Trophoblast cell (in vitro differentiated cells and primary cell): ENCODE measurements around the gene PLAC8L1.
"Not testable (repeated sequence)": the region's sequence is repeated elsewhere in the genome, so short reads cannot be mapped to it uniquely, and the experiment has no call there.

Source experiments
- DNase-seq, 2 donors: peaks; one replicate each; pipeline ENCODE4 v3.0.0-alpha.2; 2016
- H2AFZ ChIP-seq: 2 replicates; pipeline ENCODE4 v1.6.1; 2013; ENCODE audit warnings: low read length, moderate library complexity, mild to moderate bottlenecking; ENCODE audit not compliant: insufficient read depth, poor library complexity
- H2AK5ac ChIP-seq: 2 replicates; pipeline ENCODE4 v1.6.1; 2013; ENCODE audit warnings: mild to moderate bottlenecking, low read length
- H2BK120ac ChIP-seq: 2 replicates; pipeline ENCODE4 v1.6.1; 2013; ENCODE audit warnings: low read length, mild to moderate bottlenecking, moderate library complexity; ENCODE audit not compliant: insufficient read depth, poor library complexity
- H2BK12ac ChIP-seq: 2 replicates; pipeline ENCODE4 v1.6.1; 2013; ENCODE audit warnings: mild to moderate bottlenecking, low read length, moderate library complexity
- H2BK5ac ChIP-seq: 2 replicates; pipeline ENCODE4 v1.6.1; 2013; ENCODE audit warnings: low read length, low read depth, moderate library complexity, mild to moderate bottlenecking; ENCODE audit not compliant: poor library complexity
- H3K14ac ChIP-seq: 2 replicates; pipeline ENCODE4 v1.6.1; 2013; ENCODE audit warnings: mild to moderate bottlenecking, low read length
- H3K18ac ChIP-seq: 2 replicates; pipeline ENCODE4 v1.6.1; 2013; ENCODE audit warnings: mild to moderate bottlenecking, low read length
- H3K23ac ChIP-seq: 2 replicates; pipeline ENCODE4 v1.6.1; 2013; ENCODE audit warnings: low read length
- H3K27ac ChIP-seq: 2 replicates; pipeline ENCODE4 v1.5.1; 2013; ENCODE audit warnings: low read depth, mild to moderate bottlenecking, inconsistent platforms, low read length, moderate library complexity
- H3K27me3 ChIP-seq: 2 replicates; pipeline ENCODE4 v1.6.1; 2013; ENCODE audit warnings: inconsistent platforms, mild to moderate bottlenecking, low read length, moderate library complexity; ENCODE audit not compliant: insufficient read depth
- H3K36me3 ChIP-seq, 2 experiments: 1 replicate in 1 of 2; 2 replicates in 1 of 2; pipeline ENCODE4 v1.6.1; 2013; ENCODE audit warnings: low read length in 2 of 2, mild to moderate bottlenecking in 2 of 2, moderate library complexity in 1 of 2; ENCODE audit not compliant: insufficient read depth in 2 of 2, control insufficient read depth in 1 of 2
- H3K4ac ChIP-seq: 2 replicates; pipeline ENCODE4 v1.6.1; 2013; ENCODE audit warnings: low read depth, mild to moderate bottlenecking, low read length, moderate library complexity
- H3K4me1 ChIP-seq, 2 experiments: 1 replicate in 1 of 2; 2 replicates in 1 of 2; pipeline ENCODE4 v1.6.1; 2013; ENCODE audit warnings: low read length in 2 of 2, mild to moderate bottlenecking in 2 of 2, moderate library complexity in 1 of 2; ENCODE audit not compliant: insufficient read depth in 2 of 2, control insufficient read depth in 1 of 2
- H3K4me2 ChIP-seq: 2 replicates; pipeline ENCODE4 v1.6.1; 2013; ENCODE audit warnings: inconsistent platforms, mild to moderate bottlenecking, low read length, moderate library complexity
- H3K4me3 ChIP-seq: 2 replicates; pipeline ENCODE4 v1.5.1; 2013; ENCODE audit warnings: mild to moderate bottlenecking, low read depth, low read length, inconsistent platforms
- H3K79me1 ChIP-seq: one replicate; pipeline ENCODE4 v1.6.1; 2013; ENCODE audit warnings: low read length
- H3K79me2 ChIP-seq: 2 replicates; pipeline ENCODE4 v1.6.1; 2013; ENCODE audit warnings: low read length, mild to moderate bottlenecking; ENCODE audit not compliant: control insufficient read depth, insufficient read depth, poor library complexity
- H3K9ac ChIP-seq: 2 replicates; pipeline ENCODE4 v1.6.1; 2013; ENCODE audit warnings: mild to moderate bottlenecking, low read length
- H3K9me3 ChIP-seq: 2 replicates; pipeline ENCODE4 v1.6.1; 2013; ENCODE audit warnings: low read depth, mild to moderate bottlenecking, control low read depth, inconsistent platforms, low read length; ENCODE audit not compliant: insufficient read depth
- H4K12ac ChIP-seq: 2 replicates; pipeline ENCODE4 v1.6.1; 2013; ENCODE audit warnings: low read depth, mild to moderate bottlenecking, low read length, moderate library complexity
- H4K8ac ChIP-seq: 2 replicates; pipeline ENCODE4 v1.6.1; 2013; ENCODE audit warnings: low read depth, mild to moderate bottlenecking, low read length, moderate library complexity
- H4K91ac ChIP-seq: one replicate; pipeline ENCODE4 v1.6.1; 2013; ENCODE audit warnings: low read depth, mild to moderate bottlenecking, low read length, moderate library complexity
- WGBS: extraction: QIAGEN DNeasy Blood & Tissue Kit; methylation state at CpG from one replicate; pipeline ENCODE4 v1.1.7; 2013; ENCODE audit warnings: missing lambda C conversion rate; ENCODE audit not compliant: insufficient read length, insufficient coverage; ENCODE audit errors: extremely low coverage; 5-methylcytosine and 5-hydroxymethylcytosine counted together

The PLAC8L1 gene

DNA sequence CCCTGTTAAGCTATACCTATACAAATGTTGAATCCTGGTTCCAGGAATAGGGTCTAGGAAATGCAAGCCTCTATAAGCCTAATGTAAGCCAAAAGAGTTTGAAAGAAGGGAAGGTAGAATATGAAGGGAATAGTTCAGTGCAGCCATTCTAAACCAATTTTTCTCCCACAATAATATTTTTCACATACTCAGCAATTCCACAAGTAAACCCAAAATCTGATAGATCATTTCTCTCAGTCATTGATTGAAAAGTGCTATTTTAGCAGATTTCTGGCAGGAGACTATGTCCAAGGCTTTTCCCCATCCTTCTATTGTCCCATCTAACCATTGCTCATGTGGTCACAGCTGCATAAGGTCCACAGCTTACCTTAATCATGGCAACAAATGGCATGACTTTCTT is 20.7 kb upstream of the PLAC8L1 start:
- Histone ChIP-seq H3K4ac (no peak overlapping the region), H3K4me3 (no peak overlapping the region), H3K23ac (no peak overlapping the region), H3K14ac (no peak overlapping the region), H3K27ac (no peak overlapping the region), H2AFZ (no peak overlapping the region), H4K8ac (no peak overlapping the region), H2BK12ac (no peak overlapping the region), H3K9me3 (no peaks in the 10 kb centered on the region), H3K79me2 (no peaks in the 10 kb centered on the region), H3K4me2 (no peak overlapping the region), H3K27me3 (no peaks in the 10 kb centered on the region), H2AK5ac (no peak overlapping the region), H3K36me3 (peaks cover 0 to 10% of the 10 kb centered on the region in 2 experiments), H2BK5ac (no peak overlapping the region), H3K79me1 (no peaks in the 10 kb centered on the region), H3K18ac (no peak overlapping the region), H3K4me1 (no peaks in the 10 kb centered on the region), H4K91ac (no peak overlapping the region), H4K12ac (no peak overlapping the region), H2BK120ac (no peak overlapping the region), H3K9ac (no peak overlapping the region)
- no peak for DNase-seq

GRCh38 chr5:146124580-146124979 is 19.2 kb upstream of the PLAC8L1 start:
- H3K4me3 ChIP-seq, result no peak overlapping the region
- no peak overlapping the region for H2AK5ac ChIP-seq
- H3K9me3 ChIP-seq, result no peaks in the 10 kb centered on the region
- H3K18ac ChIP-seq, result no peak overlapping the region
- H3K9ac ChIP-seq, result no peak overlapping the region
- no peak for DNase-seq
- no peak overlapping the region for H3K4me2 ChIP-seq
- WGBS, result no CpG with 5 or more reads among the region's 2 CpGs
- H2BK120ac ChIP-seq, result no peak overlapping the region
- no peak overlapping the region for H4K12ac ChIP-seq
- H3K27ac ChIP-seq, result no peak overlapping the region
- H3K79me2 ChIP-seq, result no peaks in the 10 kb centered on the region
- H3K27me3 ChIP-seq, result no peaks in the 10 kb centered on the region
- H3K4ac ChIP-seq, result no peak overlapping the region
- no peaks in the 10 kb centered on the region for H3K4me1 ChIP-seq
- H2AFZ ChIP-seq, result no peak overlapping the region
- H3K23ac ChIP-seq, result no peak overlapping the region
- no peak overlapping the region for H4K91ac ChIP-seq
- no peak overlapping the region for H3K14ac ChIP-seq
- H2BK12ac ChIP-seq, result no peak overlapping the region
- no peak overlapping the region for H4K8ac ChIP-seq
- H3K79me1 ChIP-seq, result no peaks in the 10 kb centered on the region
- H3K36me3 ChIP-seq, result peaks cover 0 to 11% of the 10 kb centered on the region in 2 experiments
- H2BK5ac ChIP-seq, result no peak overlapping the region

DNA sequence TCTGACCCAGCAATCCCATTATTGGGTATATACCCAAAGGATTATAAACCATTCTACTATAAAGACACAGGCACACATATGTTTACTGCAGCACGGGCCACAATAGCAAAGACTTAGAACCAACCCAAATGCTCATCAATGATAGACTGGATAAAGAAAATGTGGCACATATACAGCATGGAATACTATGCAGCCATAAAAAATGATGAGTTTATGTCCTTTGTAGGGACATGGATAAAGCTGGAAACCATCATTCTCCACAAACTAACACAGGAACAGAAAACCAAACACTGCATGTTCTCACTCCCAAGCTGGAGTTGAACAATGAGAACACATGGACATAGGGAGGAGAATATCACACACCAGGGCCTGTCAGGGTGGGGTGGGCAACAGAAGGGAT is 16.1 kb upstream of the PLAC8L1 start:
- not testable (repeated sequence) for H3K9me3 ChIP-seq, H3K79me1 ChIP-seq, H3K9ac ChIP-seq, H3K27ac ChIP-seq, H3K4me3 ChIP-seq, H4K8ac ChIP-seq, H3K23ac ChIP-seq, H4K12ac ChIP-seq, H3K4ac ChIP-seq, DNase-seq, H3K79me2 ChIP-seq, H2AFZ ChIP-seq, H3K18ac ChIP-seq, H2BK5ac ChIP-seq, H3K14ac ChIP-seq, H3K36me3 ChIP-seq, H2BK12ac ChIP-seq, H3K27me3 ChIP-seq, H2AK5ac ChIP-seq, H2BK120ac ChIP-seq, H3K4me1 ChIP-seq, H4K91ac ChIP-seq, H3K4me2 ChIP-seq
- WGBS, result no CpG with 5 or more reads among the region's 1 CpG

GRCh38 chr5:146118322-146118721 is 12.9 kb upstream of the PLAC8L1 start:
- no peaks in the 10 kb centered on the region for H3K79me2 ChIP-seq
- no peak overlapping the region for H3K9ac ChIP-seq
- no peaks in the 10 kb centered on the region for H3K4me1 ChIP-seq
- no peaks in the 10 kb centered on the region for H3K27me3 ChIP-seq
- H3K4me2 ChIP-seq, result no peak overlapping the region
- H3K36me3 ChIP-seq, result peaks cover 4 to 8% of the 10 kb centered on the region in 2 experiments
- H4K8ac ChIP-seq, result no peak overlapping the region
- no peak overlapping the region for H2BK120ac ChIP-seq
- no peak overlapping the region for H2BK5ac ChIP-seq
- no peaks in the 10 kb centered on the region for H3K79me1 ChIP-seq
- no peak overlapping the region for H2BK12ac ChIP-seq
- no peak overlapping the region for H4K12ac ChIP-seq
- no peak overlapping the region for H3K18ac ChIP-seq
- H2AFZ ChIP-seq, result no peak overlapping the region
- no peak overlapping the region for H3K4me3 ChIP-seq
- no peak overlapping the region for H3K27ac ChIP-seq
- H3K14ac ChIP-seq, result no peak overlapping the region
- H3K23ac ChIP-seq, result no peak overlapping the region
- no peak overlapping the region for H4K91ac ChIP-seq
- no peak for DNase-seq
- no peak overlapping the region for H2AK5ac ChIP-seq
- no peaks in the 10 kb centered on the region for H3K9me3 ChIP-seq
- H3K4ac ChIP-seq, result no peak overlapping the region

- no CpG with 5 or more reads among the region's 2 CpGs for whole genome bisulfite sequencing
- not testable (repeated sequence) for H2BK5ac ChIP-seq, H4K8ac ChIP-seq, H4K91ac ChIP-seq, H2BK120ac ChIP-seq, H4K12ac ChIP-seq, H3K4me2 ChIP-seq, H3K27ac ChIP-seq, H3K9me3 ChIP-seq, H3K18ac ChIP-seq, H2AFZ ChIP-seq, H3K4me3 ChIP-seq, H3K79me2 ChIP-seq, H2AK5ac ChIP-seq, H3K14ac ChIP-seq, H3K79me1 ChIP-seq, H3K9ac ChIP-seq, H3K23ac ChIP-seq, H2BK12ac ChIP-seq, H3K27me3 ChIP-seq, H3K4ac ChIP-seq, H3K4me1 ChIP-seq, DNase-seq
- H3K36me3 ChIP-seq, result peaks cover 8 to 11% of the 10 kb centered on the region in 2 experiments
These were observed 11.8 kb upstream of the PLAC8L1 start for GRCh38 chr5:146117216-146117615.
